GM23338 (cell line): ENCODE measurements around the gene PLBD2. TPM values are rescaled to one million over a fixed set of nuclear protein-coding genes. Genes with fewer than 3 reads are reported as not detected.

Source experiments
- ATAC-seq: fragments of 200-7000 bp; cut with Tn5 transposase; 3 replicates; pipeline ENCODE4 v1.9.1; 2020
- DNase-seq: peaks from one replicate; pipeline ENCODE4 v3.0.0-alpha.2; 2015; ENCODE audit warnings: low spot score
- H2AFZ ChIP-seq: fragments of 200-600 bp; sonication (generic); 2 replicates; pipeline ENCODE4 v1.8.0; 2016; ENCODE audit warnings: antibody characterized with exemption, mild to moderate bottlenecking, moderate library complexity
- H3F3A ChIP-seq: fragments of 200-600 bp; sonication (generic); replicated peaks from 2 replicates; pipeline ENCODE4 v1.8.0; 2017; ENCODE audit warnings: antibody characterized with exemption, mixed run types, low read depth
- H3K27ac ChIP-seq: fragments of 200-600 bp; sonication (generic); 2 replicates; pipeline ENCODE4 v1.6.1; 2016; ENCODE audit warnings: low read depth
- H3K27me3 ChIP-seq: fragments of 200-600 bp; sonication (generic); 2 replicates; pipeline ENCODE4 v1.8.0; 2016; ENCODE audit warnings: mild to moderate bottlenecking, mixed run types, moderate library complexity; ENCODE audit not compliant: insufficient read depth
- H3K36me3 ChIP-seq: fragments of 200-600 bp; sonication (generic); 2 replicates; pipeline ENCODE4 v1.8.0; 2016; ENCODE audit warnings: mild to moderate bottlenecking; ENCODE audit not compliant: insufficient read depth
- H3K4me1 ChIP-seq: fragments of 200-600 bp; sonication (generic); 2 replicates; pipeline ENCODE4 v1.8.0; 2016; ENCODE audit warnings: mild to moderate bottlenecking, moderate library complexity; ENCODE audit not compliant: insufficient read depth
- H3K4me2 ChIP-seq: fragments of 200-600 bp; sonication (generic); 2 replicates; pipeline ENCODE4 v1.7.1; 2017; ENCODE audit warnings: mixed run types
- H3K4me3 ChIP-seq: fragments of 200-600 bp; sonication (generic); 2 replicates; pipeline ENCODE4 v1.6.1; 2016; ENCODE audit warnings: mixed run types
- H3K79me2 ChIP-seq: fragments of 200-600 bp; sonication (generic); replicated peaks from 2 replicates; pipeline ENCODE4 v1.8.0; 2017; ENCODE audit warnings: mild to moderate bottlenecking; ENCODE audit not compliant: insufficient read depth
- H3K9me2 ChIP-seq: fragments of 200-600 bp; sonication (generic); 2 replicates; pipeline ENCODE4 v1.8.0; 2017; ENCODE audit not compliant: insufficient read depth
- H4K20me1 ChIP-seq: fragments of 200-600 bp; sonication (generic); replicated peaks from 2 replicates; pipeline ENCODE4 v1.8.0; 2017; ENCODE audit warnings: mild to moderate bottlenecking; ENCODE audit not compliant: insufficient read depth
- H3K27ac Mint-ChIP-seq: 2 replicates; pipeline ENCODE4 v1.8.0; 2020; ENCODE audit warnings: inconsistent platforms, mild to moderate bottlenecking, moderate library complexity, mixed read lengths
- H3K27me3 Mint-ChIP-seq: 3 replicates; pipeline ENCODE4 v1.8.0; 2022; ENCODE audit warnings: low read depth, mild to moderate bottlenecking, moderate library complexity, mixed read lengths, inconsistent platforms; ENCODE audit not compliant: insufficient read depth, poor library complexity
- H3K36me3 Mint-ChIP-seq: 3 replicates; pipeline ENCODE4 v1.8.0; 2021; ENCODE audit warnings: low read depth, mild to moderate bottlenecking, inconsistent platforms, moderate library complexity, mixed read lengths
- H3K4me1 Mint-ChIP-seq: 3 replicates; pipeline ENCODE4 v1.8.0; 2020; ENCODE audit warnings: mild to moderate bottlenecking, inconsistent platforms, mixed read lengths
- H3K4me3 Mint-ChIP-seq: 3 replicates; pipeline ENCODE4 v1.8.0; 2021; ENCODE audit warnings: moderate library complexity, mild to moderate bottlenecking, inconsistent platforms, mixed read lengths
- H3K9me3 Mint-ChIP-seq: 3 replicates; pipeline ENCODE4 v1.8.0; 2020; ENCODE audit warnings: moderate library complexity, mild to moderate bottlenecking, inconsistent platforms, mixed read lengths
- CREB1 ChIP-seq: fragments of 250-450 bp; sonication (Bioruptor Pico); IDR thresholded peaks from 2 replicates; pipeline ENCODE4 v1.5.0; 2020; ENCODE audit warnings: low read depth, mild to moderate bottlenecking, moderate library complexity
- CTCF ChIP-seq, 2 experiments: fragments of 200-600 bp in 1 of 2; sonication (generic) in 1 of 2; conservative IDR thresholded peaks; 2 replicates each; pipeline versions ENCODE4 v1.5.1 to v1.6.1; 2016 to 2017; ENCODE audit warnings: antibody characterized with exemption in 2 of 2, low read depth in 2 of 2, mild to moderate bottlenecking in 2 of 2, moderate library complexity in 1 of 2
- ETS1 ChIP-seq: IDR thresholded peaks from 2 replicates; pipeline ENCODE4 v1.6.1; 2016; ENCODE audit warnings: antibody characterized with exemption
- EZH2 ChIP-seq: fragments of 200-600 bp; sonication (generic); IDR thresholded peaks from one replicate; pipeline ENCODE4 v1.8.0; 2017; ENCODE audit warnings: antibody characterized with exemption, mild to moderate bottlenecking, low read depth; ENCODE audit not compliant: unreplicated experiment
- EZH2phosphoT487 ChIP-seq: fragments of 200-600 bp; sonication (generic); IDR thresholded peaks from one replicate; pipeline ENCODE4 v1.8.1; 2018; ENCODE audit warnings: antibody characterized with exemption; ENCODE audit not compliant: unreplicated experiment
- JUNB ChIP-seq: IDR thresholded peaks from one replicate; pipeline ENCODE4 v1.6.1; 2016; ENCODE audit warnings: antibody characterized with exemption; ENCODE audit not compliant: unreplicated experiment
- NANOG ChIP-seq: IDR thresholded peaks from 2 replicates; pipeline ENCODE4 v1.6.1; 2016; ENCODE audit warnings: antibody characterized with exemption, borderline replicate concordance
- POLR2AphosphoS5 ChIP-seq: IDR thresholded peaks from 2 replicates; pipeline ENCODE4 v1.6.1; 2016; ENCODE audit warnings: antibody characterized with exemption, low read depth
- STAT1 ChIP-seq: IDR thresholded peaks from one replicate; pipeline ENCODE4 v1.6.1; 2016; ENCODE audit warnings: antibody characterized with exemption; ENCODE audit not compliant: unreplicated experiment
- ZNF114 ChIP-seq: fragments of 250-450 bp; sonication (Bioruptor Pico); IDR thresholded peaks from 2 replicates; pipeline ENCODE4 v1.5.0; 2020; ENCODE audit warnings: mild to moderate bottlenecking, moderate library complexity
- ZNF462 ChIP-seq: fragments of 250-450 bp; sonication (Bioruptor Pico); IDR thresholded peaks from 2 replicates; pipeline ENCODE4 v1.5.0; 2020; ENCODE audit warnings: mild to moderate bottlenecking, moderate library complexity
- polyA plus RNA-seq: library from polyadenylated mRNA; unstranded; fragments of >200 nt; fragmentation: Nextera tagmentation; extraction: Ambion mirVana; gene quantifications from 2 replicates; pipeline ENCODE4 v1.2.1, GENCODE V29; 2016
- total RNA-seq: library from RNA; depleted of rRNA; stranded (reverse); fragments of >200 nt; shearing (Covaris generic); gene quantifications from 2 replicates; pipeline ENCODE4 v1.2.3, GENCODE V29; 2014

PLBD2 gene
- total and polyA plus RNA-seq, 2 experiments from 2014 or later = 10.2 to 37.1 TPM

DNA sequence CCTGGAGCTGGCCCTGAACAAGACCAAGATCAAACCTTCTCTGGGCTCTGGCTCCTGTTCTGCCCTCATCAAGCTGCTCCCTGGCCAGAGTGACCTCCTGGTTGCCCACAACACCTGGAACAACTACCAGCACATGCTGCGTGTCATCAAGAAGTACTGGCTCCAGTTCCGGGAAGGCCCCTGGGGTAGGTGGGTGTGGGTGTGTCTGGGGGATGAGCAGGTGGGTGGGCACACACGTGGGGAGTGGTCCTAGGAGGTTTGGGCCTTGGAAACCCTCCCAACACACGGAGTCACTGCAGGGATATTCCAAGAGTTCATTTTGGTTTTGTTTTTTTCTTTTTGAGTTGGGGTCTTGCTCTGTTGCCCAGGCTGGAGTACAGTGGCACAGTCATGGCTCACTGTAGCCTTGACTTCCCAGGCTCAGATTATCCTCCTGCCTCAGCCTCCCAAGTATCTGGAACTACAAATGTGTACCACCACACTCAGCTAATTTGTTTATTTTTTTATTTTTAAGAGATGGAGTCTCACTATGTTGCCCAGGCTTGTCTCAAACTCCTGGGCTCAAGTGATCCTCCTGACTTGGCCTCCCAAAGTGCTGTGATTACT, 16.5 kb downstream of the PLBD2 start (continued):
- TF ChIP-seq EZH2 (no peak), STAT1 (no peak), POLR2AphosphoS5 (no peak), EZH2phosphoT487 (no peak), ZNF114 (no peak), CREB1 (CRISPR knock-in tag) (no peak), NANOG (no peak), JUNB (no peak), ETS1 (no peak), CTCF (conservative IDR thresholded peaks at IDR 0.05; ENCODE audit: low read depth in 2 of 2) (no peak)

DNA sequence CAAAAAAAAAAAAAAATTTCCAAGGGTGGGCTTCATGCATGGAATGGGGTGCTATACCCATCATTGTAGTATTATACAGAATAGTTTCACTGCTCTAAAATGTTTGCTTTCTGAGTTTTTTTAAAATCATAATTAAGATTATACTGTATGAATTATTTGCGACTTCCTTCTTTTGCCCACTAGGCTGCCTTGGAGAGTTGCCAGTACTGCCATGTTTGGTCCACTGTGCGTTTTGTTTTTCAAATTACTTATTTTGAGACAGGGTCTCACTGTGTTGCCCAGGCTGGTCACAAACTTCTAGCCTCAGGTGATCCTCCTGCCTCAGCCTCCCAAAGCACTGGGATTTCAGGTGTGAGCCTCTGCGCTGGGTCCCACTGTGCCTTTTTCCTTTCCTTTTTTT, 19.9 kb downstream of the PLBD2 start:
- H3K9me2 ChIP-seq = no peaks in the 10 kb centered on the region
- Mint-ChIP-seq H3K4me3 (no peak overlapping the region), H3K4me1 (no peaks in the 10 kb centered on the region), H3K27me3 (peaks cover 1% of the 10 kb centered on the region), H3K27ac (no peak overlapping the region), H3K9me3 (no peaks in the 10 kb centered on the region), H3K36me3 (peaks cover 24% of the 10 kb centered on the region)
- H4K20me1 ChIP-seq = no peaks in the 10 kb centered on the region
- ATAC-seq (no peak), DNase-seq (no peak)
- no peak overlapping the region for H3K4me3 ChIP-seq
- H2AFZ ChIP-seq = no peak overlapping the region
- H3F3A ChIP-seq = no peaks in the 10 kb centered on the region
- no peaks in the 10 kb centered on the region for H3K79me2 ChIP-seq
- H3K4me1 ChIP-seq = no peaks in the 10 kb centered on the region
- TF ChIP-seq ZNF462 (CRISPR knock-in tag) (no peak), CTCF (conservative IDR thresholded peaks at IDR 0.05; ENCODE audit: low read depth in 2 of 2) (no peak)
- no peak overlapping the region for H3K4me2 ChIP-seq
- H3K27ac ChIP-seq = no peak overlapping the region
- no peaks in the 10 kb centered on the region for H3K27me3 ChIP-seq
- H3K36me3 ChIP-seq = no peaks in the 10 kb centered on the region
